Measurements from ENCODE around the gene EPB41. TPM values are rescaled to one million over a fixed set of nuclear protein-coding genes. Genes with fewer than 3 reads are reported as not detected.
"Not testable (repeated sequence)": the region's sequence is repeated elsewhere in the genome, so short reads cannot be mapped to it uniquely, and the experiment has no call there.

Gene EPB41
- total RNA-seq, 2 donors from 2014 or later = 16.0 to 24.2 TPM

DNA sequence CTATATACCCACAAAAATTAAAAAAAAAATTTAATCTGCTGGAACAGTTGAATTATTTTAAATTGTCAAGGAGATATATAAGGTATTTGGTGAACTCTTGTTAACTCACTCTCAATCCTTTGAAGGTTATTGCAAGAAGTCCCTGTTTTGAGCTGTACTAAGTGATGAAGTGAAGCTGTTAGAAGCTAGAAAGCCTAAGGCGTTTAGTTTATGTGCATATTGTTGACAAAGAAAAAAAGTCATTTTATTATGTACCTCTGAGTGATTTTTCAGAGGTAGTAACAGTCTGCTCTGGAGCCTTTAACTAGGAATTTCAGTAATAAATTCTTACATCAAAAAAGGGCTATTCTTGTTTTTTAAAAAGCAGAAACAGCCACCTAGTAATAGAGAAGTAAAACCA, 149.7 kb downstream of the EPB41 start:
- intact Hi-C loops (cut with DNase I) = no loop called here
- ATAC-seq (no peak), DNase-seq (no peak)

DNA sequence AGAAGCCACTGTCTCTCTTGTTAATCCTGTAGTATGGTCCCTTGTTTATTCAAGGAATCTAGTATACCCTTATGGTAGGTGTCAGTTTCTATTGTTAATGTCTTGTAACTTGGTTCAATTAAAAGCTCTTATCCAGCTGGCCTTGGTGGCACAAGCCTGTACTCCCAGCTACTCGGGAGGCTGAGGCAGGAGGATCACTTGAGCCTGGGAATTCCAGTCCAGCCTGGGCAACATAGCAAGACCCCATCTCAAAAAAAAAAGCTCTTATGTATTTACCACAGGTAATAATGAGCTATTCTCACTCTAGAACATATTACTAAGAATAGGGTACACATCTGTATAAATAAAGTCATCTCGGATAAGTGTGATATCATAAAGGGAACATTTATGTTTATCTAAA, 162.8 kb downstream of the EPB41 start:
- intact Hi-C loops (cut with DNase I) = no loop called here
- ATAC-seq = no peak
- no peak for DNase-seq

DNA sequence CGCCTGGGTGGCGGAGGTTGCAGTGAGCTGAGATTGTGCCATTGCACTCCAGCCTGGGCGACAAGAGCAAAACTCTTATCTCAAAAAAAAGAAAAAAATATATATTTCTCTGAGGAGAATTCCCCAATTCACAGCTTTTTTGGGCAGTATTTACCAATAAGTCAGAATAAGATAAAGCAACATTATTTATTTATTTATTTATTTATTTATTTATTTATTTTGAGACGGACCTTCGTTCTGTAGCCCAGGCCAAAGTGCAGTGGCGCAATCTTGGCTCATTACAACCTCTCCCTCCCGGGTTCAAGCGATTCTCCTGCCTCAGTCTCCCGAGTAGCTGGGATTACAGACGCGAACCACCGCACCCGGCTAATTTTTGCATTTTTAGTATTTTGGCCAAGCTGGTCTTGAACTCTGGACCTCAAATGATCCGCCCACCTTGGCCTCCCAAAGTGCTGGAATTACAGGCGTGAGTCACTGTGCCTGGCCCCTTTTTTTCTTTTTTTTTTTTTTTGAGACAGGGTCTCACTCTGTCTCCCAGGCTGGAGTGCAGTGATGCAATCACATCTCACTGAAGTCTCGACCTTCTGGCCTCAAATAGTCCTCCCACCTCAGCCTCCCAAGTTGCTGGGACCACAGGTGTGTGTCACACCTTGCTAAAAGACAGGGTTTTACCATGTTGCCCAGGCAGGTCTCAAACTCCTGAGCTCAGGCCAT, 165.7 kb downstream of the EPB41 start:
- intact Hi-C loops (cut with DNase I); DNase-seq; ATAC-seq: not testable (repeated sequence)

DNA sequence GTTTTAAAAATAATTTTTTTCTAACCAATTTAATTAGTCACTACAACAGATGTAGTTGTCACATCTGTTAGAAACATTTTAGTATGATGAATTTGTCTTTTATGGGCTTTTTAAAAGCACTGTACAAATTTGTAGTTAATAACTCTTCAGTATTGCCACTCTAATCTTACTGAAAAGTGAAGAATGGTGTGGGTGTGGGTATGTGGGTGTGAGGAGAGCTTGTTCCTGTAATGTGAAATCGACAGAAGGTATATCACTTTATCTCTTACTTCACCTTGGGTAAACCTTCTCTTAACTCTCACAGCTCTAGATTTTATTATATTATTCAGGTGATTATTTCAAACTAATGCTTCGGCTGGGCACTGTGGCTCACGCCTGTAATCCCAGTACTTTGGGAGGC, 166.8 kb downstream of the EPB41 start:
- intact Hi-C loops (cut with DNase I) = no loop called here
- ATAC-seq = no peak
- no peak for DNase-seq

DNA sequence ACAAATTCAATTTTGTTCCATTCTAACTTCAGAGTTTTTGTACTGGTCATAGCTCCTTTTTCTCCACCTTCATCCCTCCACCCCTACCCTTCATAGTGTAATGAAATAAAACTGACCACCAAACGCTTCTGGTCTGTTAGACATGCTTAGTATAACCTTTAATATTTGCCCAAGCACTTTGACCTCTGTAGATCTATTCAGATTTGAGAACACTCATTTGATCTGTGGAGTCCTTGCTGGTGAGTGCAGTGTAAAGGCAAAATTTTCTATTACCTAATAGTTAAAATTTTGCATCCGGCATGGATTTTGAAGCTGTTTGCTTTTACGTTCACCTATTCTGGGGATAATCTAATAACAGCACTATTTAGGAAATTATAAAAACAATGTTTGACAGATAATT, 168.2 kb downstream of the EPB41 start:
- DNase-seq (no peak), ATAC-seq (no peak)
- intact Hi-C loops (cut with DNase I) = no loop called here

DNA sequence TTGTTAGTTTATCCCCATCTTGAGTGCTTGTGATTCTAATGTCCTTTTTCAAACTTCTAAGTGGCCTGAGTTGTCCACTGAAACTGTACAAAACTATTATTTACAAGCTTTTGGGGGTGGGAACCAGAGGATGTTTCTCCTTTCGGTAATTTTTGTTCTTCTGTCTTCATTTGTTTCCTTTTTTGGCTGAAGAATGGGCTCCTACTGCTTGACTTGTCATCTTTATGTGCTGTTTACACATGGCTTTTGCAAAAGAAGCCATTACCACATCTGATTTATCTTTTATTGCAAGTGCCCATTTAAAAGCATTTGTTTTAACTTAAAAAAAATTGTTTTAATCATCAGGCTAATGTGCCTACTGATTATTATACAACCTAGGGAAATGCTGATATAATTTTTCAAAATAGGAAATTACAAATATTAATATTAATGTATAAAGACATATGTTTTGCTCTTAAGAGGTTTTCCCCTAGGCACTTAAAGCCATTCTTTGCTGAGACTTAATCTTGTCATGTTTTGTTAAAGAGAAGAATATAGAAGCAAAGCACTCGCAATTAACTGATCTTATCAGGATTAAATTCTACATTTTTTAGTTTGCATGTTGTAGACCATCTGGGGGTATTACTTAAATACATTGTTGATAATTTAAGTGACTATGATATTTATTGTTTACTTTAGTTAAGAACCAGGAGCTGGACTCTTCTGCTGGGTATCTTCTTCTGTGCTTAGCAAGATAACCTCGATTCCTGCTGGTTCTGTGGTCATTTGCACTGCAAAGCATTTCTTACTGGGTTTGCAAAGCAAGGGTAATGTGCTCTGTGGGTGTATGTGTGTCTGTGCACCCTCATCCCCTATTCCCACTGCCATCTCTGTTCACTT, 169.2 kb downstream of the EPB41 start:
- ATAC-seq (no peak), DNase-seq (no peak)
- intact Hi-C loops (cut with DNase I) = no loop called here

DNA sequence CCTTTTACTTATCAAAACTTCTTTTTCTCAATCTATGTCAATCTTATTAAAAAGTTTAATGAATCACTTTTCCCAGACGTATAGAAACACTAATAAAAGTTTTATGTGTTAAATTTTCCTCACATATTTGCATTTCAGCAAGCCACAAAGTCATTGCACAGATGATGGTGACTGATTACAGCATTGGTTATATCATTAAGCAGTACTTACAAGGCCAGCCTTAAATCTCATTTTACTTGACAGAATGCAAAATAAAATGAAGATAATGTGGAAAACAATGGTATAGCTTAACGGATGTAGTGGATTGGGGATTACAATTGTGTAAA, 169.8 kb downstream of the EPB41 start:
- ATAC-seq (no peak), DNase-seq (no peak)
- intact Hi-C loops (cut with DNase I) = no loop called here

DNA sequence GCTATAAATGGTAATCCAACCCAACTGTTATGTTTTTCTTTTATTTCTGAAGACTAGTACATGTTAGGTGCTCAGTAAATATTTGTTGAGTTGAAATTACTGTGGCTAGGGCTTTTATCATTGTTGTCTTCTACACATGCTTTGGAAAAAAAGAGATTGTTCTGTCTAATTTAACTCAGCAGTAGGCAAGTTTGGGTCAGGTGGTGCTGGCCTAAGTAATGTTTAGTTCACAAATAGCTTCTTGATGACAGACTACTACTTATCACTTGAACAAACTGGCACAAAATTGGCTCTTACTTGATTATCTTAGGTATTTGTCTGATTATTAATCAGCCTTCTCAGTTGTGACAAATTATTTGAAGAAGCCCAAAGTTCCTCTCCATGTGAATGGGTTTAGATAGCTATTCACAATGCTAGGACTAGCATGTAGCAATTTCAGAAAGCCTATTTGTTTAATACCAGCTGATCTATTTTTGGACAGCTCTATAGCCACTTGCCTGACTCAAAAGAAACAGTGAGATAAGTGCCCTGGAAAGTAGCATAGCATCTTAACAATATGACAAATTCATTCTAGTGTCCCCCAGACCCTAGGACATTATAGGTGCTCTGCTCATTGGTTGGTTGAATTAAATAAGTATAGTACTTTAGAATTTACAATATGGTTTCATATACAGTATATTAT, 176.7 kb downstream of the EPB41 start:
- DNase-seq (no peak), ATAC-seq (peak in 1 of 2 donors; percentile 45)
- intact Hi-C loops (cut with DNase I) = no loop called here

DNA sequence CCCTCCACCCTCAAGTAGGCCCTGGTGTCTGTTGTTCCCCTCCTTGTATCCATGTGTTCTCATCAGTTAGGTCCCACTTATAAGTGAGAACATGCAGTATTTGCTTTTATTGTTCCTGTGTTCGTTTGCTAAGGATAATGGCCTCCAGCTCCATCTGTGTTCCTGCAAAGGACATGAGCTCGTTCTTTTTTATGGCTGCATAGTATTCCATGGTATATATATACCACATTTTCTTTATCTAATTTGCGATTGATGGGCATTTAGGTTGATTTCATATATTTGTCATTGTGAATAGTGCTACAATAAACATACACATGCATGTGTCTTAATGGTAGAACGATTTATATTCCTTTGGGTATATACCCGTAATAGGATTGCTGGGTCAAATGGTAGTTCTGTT, 178.3 kb downstream of the EPB41 start:
- ATAC-seq; intact Hi-C loops (cut with DNase I); DNase-seq: not testable (repeated sequence)

DNA sequence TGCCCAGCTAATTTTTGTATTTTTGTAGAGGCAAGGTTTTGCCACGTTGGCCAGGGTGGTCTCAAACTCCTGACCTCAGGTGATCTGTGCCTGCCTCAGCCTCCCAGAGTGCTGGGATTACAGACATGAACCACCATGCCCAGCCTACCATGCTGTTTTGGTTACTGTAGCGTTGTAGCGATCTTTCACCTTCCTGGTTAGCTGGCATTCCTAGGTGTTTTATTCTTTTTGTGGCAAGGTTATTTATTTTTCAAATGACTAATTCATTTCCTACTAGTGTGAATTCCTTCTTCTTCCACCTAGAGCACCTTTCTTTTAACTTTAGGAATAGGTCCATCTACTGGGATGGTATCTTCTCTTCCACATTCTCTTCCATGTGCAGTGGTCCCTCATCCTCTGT, 180.1 kb downstream of the EPB41 start:
- intact Hi-C loops (cut with DNase I) = no loop called here
- ATAC-seq (no peak), DNase-seq (no peak)

DNA sequence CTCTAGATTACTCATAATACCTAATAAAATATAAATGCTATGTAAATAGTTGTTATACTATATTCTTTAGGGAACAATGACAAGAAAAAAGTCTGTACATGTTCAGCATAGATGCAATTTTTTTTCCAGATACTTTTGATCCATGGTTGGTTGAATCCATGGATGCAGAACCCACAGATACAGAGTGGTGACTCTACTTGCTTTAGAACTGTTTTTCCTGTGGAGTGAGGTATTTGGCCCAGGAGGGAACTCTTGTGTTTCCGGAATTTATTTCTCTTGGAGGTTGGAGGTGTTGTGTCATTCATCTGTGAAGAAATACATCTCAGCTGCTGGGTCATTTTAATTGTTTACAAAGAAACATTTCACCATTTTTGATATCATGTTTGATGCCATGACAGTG, 180.6 kb downstream of the EPB41 start:
- intact Hi-C loops (cut with DNase I) = no loop called here
- ATAC-seq (no peak), DNase-seq (no peak)

DNA sequence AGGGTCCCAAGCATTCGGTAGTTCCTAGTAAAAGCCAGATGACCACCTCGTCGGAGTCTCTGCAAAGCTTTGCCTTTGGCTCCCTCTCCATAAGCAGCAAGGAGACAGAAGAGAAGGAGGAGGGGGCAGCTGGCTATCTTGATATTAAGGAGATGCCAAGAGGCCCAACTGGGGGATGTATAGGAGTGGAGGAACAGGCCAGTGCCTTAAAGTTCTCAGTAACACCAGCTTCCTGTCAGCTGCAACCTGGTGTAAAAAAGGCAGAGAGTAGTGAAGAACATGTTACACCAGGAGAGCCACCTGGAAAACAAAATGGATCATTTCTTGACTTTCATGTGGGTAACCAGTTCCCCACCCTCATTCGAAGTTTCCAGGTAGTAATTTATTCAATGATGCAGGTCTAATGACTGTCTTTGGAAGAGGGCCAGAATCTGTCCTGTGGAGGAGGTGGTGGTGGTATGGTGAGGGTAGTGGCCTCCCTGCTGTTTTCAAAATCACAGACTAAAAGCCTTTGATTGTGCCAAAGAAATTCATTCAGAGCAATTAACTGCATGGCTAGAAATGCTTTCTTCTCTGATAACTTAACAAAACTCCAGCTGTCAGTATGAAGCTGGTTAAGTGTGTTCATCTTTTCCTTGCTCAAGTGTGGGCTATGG, 182.0 kb downstream of the EPB41 start:
- DNase-seq (no peak), ATAC-seq (no peak)
- intact Hi-C loops (cut with DNase I) = no loop called here

DNA sequence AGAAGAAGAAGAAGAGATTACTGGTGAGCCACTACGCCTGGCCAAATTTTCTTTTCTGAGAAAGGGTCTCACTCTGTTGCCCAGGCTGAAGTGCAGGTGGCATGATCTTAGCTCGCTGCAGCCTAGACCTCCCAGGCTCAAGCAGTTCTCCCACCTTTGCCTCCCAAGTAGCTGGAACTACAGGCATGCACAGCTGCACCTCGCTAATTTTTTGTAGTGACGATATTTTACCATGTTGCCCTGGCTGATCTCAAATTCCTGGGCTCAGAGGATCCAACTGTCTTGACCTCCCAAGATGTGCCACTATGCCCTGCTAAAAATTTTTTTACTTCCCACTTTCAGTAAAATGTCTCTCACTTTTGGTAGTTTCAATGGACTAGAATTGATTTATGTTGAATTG, 184.9 kb downstream of the EPB41 start:
- DNase-seq = no peak
- no peak for ATAC-seq
- intact Hi-C loops (cut with DNase I) = no loop called here

DNA sequence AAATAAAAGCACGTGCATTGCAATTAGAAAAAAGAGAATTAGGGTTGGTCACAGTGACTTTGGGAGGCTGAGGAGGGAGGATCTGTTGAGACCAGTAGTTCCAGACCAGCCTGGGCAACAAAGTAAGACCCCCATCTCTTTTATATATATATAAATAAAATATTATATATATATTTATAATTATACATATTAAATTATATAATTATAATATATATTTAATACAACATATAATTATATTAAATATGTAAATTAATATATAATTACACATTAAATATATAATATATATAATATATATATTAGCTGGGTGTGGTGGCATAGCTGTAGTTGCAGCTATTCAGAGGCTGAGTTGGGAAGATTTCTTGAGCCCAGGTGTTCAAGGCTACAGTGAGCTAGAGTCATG, 186.1 kb downstream of the EPB41 start:
- ATAC-seq (no peak), DNase-seq (no peak)
- intact Hi-C loops (cut with DNase I) = no loop called here

DNA sequence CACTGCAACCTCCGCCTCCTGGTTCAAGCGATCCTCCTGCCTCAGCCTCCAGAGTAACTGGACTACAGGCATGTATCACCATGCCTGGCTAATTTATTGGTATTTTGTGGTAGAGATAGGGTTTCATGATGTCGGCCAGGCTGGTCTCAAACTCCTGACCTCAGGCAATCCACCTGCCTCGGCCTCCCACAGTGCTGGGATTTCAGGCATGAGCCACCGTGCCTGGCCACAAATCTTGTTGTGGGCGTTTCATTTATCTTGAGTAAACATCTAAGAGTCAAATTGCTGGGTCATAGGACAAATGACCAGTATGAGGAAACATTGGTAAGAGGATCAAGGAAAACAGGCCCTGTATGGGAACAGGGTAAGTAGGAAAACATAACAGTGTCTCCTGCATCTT, 191.5 kb downstream of the EPB41 start:
- no peak for ATAC-seq
- no peak for DNase-seq
- intact Hi-C loops (cut with DNase I) = no loop called here

DNA sequence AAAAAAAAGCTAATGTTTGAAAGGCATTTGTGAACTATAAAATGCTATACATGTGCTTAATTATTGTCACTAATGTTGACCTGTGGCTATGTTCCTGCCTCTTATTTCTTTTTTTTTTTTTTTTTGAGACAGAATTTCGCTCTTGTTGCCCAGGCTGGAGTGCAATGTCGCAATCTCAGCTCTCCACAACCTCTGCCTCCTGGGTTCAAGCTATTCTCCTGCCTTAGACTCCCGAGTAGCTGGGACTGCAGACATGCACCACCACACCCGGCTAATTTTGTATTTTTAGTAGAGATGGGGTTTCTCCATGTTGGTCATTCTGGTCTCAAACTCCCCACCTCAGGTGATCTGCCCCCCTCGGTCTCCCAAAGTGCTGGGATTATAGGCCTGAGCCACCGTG, 193.7 kb downstream of the EPB41 start:
- intact Hi-C loops (cut with DNase I); ATAC-seq; DNase-seq: not testable (repeated sequence)

DNA sequence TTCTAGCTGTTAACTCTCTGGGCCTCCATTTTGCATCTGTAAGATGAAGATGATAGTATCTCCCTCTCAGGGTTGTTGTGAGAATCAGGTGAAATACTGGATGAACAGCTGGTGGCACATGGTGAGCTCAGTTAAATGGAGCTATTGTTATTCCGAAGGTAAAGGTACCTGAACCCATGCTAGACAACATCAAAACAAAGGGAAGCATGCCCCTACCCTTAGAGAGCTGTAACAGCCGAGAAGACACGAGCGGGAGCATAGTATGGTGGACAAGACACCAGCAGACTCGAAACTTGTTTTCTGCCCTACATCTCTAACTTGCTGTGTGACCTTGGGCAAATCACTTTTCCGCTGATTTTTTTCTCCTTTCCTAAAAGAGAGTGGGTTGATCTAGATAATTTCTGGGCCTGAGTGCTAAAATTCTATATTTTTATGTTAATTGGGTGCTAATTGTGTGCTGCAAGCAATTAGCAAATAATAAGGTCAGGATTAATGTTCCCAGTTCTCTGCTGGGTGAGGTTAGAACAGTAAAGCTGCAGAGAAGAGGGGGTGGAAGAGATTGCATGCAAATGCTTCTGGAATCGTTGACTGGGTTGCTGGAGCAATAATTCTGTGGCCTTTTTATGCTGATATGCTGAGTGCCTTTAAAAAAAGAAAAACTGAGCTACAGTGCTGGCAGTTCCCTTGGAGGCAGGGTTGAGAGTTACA, 198.5 kb downstream of the EPB41 start:
- DNase-seq (no peak), ATAC-seq (no peak)
- intact Hi-C loops (cut with DNase I) = no loop called here

DNA sequence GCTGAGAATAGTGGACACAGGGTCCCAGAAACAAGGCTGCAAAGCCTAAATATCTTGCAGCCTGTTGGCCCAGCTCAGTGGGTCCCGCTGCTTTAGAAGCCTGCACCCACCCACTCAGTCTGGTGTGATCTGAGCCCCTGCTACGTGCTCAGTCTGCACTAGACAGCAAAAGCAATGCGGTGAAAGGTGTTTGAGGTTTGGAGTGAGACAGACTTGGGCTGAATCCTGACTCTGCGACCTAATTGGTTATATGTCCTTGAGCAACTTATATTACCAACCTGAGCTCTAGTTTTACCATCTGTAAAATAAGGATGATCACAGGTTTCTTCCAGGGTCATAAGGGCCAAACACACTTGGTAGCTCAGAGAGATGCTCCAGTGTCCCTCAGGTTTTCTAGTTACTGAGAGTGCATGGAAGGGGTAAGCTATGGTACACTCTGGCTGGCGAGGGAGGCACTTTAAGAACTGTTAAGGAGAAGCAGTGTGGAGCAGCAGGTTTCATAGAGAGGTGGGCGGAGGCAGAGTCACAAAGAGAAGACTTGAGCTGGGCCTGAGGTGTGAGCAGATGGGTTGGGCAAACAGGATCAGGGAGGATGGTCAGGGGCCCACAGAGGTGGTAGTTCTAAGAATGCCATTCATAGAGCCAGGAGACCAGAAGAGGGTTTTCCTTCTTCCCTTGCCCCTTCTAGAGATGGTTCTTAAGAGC, 199.2 kb downstream of the EPB41 start:
- DNase-seq (no peak), ATAC-seq (no peak)
- intact Hi-C loops (cut with DNase I) = no loop called here

DNA sequence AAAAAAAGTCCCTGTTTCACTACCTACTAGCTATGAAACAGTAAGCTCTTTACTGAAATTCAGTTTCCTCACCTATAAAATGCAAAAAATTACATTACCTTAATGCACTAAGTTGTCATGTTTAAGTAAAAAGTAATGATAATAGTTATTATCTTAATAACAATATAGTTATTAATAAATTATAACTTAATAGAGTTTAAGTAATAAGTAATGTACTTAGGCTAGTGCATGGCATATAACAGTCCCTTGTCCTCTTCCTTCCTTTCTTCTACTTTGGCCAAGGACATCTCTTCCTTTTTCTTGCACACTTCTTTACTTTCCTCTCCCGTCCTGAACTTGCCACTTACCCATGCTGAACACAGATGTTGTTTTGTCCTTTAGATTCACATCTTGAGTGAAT, 200.3 kb downstream of the EPB41 start:
- ATAC-seq (no peak), DNase-seq (no peak)
- intact Hi-C loops (cut with DNase I) = no loop called here

All from left cardiac atrium (tissue), 4 donors.